ENCODE results near the gene ZNF552.

- TF ChIP-seq CTCF (IDR thresholded peaks at IDR 0.05; ENCODE audit: low read depth, low read length) (no peak), EZH2phosphoT487 (IDR thresholded peaks at IDR 0.05; ENCODE audit: low read depth) (no peak)
These were observed 2.5 kb downstream of the ZNF552 start for GRCh38 chr19:57812226-57812625.
